ENCODE measurements around the gene MTA3.
A peak's percentile ranks its signal among the peaks of the same experiment; 100 is the strongest.

Gene MTA3

GRCh38 chr2:42792583-42793333 lies 224.3 kb downstream of the MTA3 start, which contains the start of gene HAAO:
Gene HAAO (minus strand): TSS chr2:42792583. CDS start chr2:42792536, 47 bp downstream.
- Mint-ChIP-seq H3K4me3 (peak within 1 kb of the TSS; percentile 85), H3K9me3 (ENCODE audit: low read depth) (no peaks in the 10 kb centered on the region), H3K4me1 (ENCODE audit: low read depth) (peaks cover 24% of the 10 kb centered on the region), H3K27ac (no peak within 1 kb of the TSS), H3K36me3 (peaks cover 8% of the 10 kb centered on the region), H3K27me3 (peaks cover 21% of the 10 kb centered on the region)

- Mint-ChIP-seq H3K27ac (peak overlapping the region; percentile 72), H3K4me3 (peak overlapping the region; percentile 85), H3K36me3 (peaks cover 8% of the 10 kb centered on the region), H3K4me1 (ENCODE audit: low read depth) (peaks cover 23% of the 10 kb centered on the region), H3K9me3 (ENCODE audit: low read depth) (no peaks in the 10 kb centered on the region), H3K27me3 (peaks cover 21% of the 10 kb centered on the region)
Measured at GRCh38 chr2:42793334-42794270, 225.2 kb downstream of the MTA3 start.

- Mint-ChIP-seq H3K4me3 (peak overlapping the region; percentile 85), H3K9me3 (ENCODE audit: low read depth) (no peaks in the 10 kb centered on the region), H3K27me3 (peaks cover 21% of the 10 kb centered on the region), H3K4me1 (ENCODE audit: low read depth) (peaks cover 23% of the 10 kb centered on the region), H3K36me3 (peaks cover 8% of the 10 kb centered on the region), H3K27ac (no peak overlapping the region)
Measured at GRCh38 chr2:42794271-42795046, 226.0 kb downstream of the MTA3 start.

GRCh38 chr2:42795275-42795674 lies 226.8 kb downstream of the MTA3 start:
- Mint-ChIP-seq H3K4me3 (no peak overlapping the region), H3K9me3 (ENCODE audit: low read depth) (no peaks in the 10 kb centered on the region), H3K36me3 (peaks cover 8% of the 10 kb centered on the region), H3K27me3 (peaks cover 15% of the 10 kb centered on the region), H3K4me1 (ENCODE audit: low read depth) (peaks cover 24% of the 10 kb centered on the region), H3K27ac (no peak overlapping the region)

GRCh38 chr2:42795841-42796301 lies 227.4 kb downstream of the MTA3 start:
- no peaks in the 10 kb centered on the region for H3K9me3 Mint-ChIP-seq (ENCODE audit: low read depth)
- H3K36me3 Mint-ChIP-seq = peaks cover 8% of the 10 kb centered on the region
- peaks cover 13% of the 10 kb centered on the region for H3K27me3 Mint-ChIP-seq
- H3K4me1 Mint-ChIP-seq (ENCODE audit: low read depth) = peaks cover 30% of the 10 kb centered on the region
- no peak overlapping the region for H3K4me3 Mint-ChIP-seq
- H3K27ac Mint-ChIP-seq = no peak overlapping the region

GRCh38 chr2:42796427-42797248 lies 228.2 kb downstream of the MTA3 start:
- no peak overlapping the region for H3K27ac Mint-ChIP-seq
- no peak overlapping the region for H3K4me3 Mint-ChIP-seq
- H3K9me3 Mint-ChIP-seq (ENCODE audit: low read depth) = no peaks in the 10 kb centered on the region
- H3K27me3 Mint-ChIP-seq = peaks cover 6% of the 10 kb centered on the region
- peaks cover 2% of the 10 kb centered on the region for H3K36me3 Mint-ChIP-seq
- H3K4me1 Mint-ChIP-seq (ENCODE audit: low read depth) = peaks cover 34% of the 10 kb centered on the region

- Mint-ChIP-seq H3K27me3 (peaks cover 3% of the 10 kb centered on the region), H3K9me3 (ENCODE audit: low read depth) (no peaks in the 10 kb centered on the region), H3K4me1 (ENCODE audit: low read depth) (peaks cover 29% of the 10 kb centered on the region), H3K4me3 (no peak overlapping the region), H3K36me3 (no peaks in the 10 kb centered on the region), H3K27ac (no peak overlapping the region)
Measured at GRCh38 chr2:42797281-42797680, 228.8 kb downstream of the MTA3 start.

- H3K4me1 Mint-ChIP-seq (ENCODE audit: low read depth) = peaks cover 14% of the 10 kb centered on the region
- H3K27ac Mint-ChIP-seq = no peak overlapping the region
- no peaks in the 10 kb centered on the region for H3K36me3 Mint-ChIP-seq
- H3K4me3 Mint-ChIP-seq = no peak overlapping the region
- H3K9me3 Mint-ChIP-seq (ENCODE audit: low read depth) = no peaks in the 10 kb centered on the region
- H3K27me3 Mint-ChIP-seq = no peaks in the 10 kb centered on the region
Measured at GRCh38 chr2:42799881-42800280, 231.4 kb downstream of the MTA3 start.

GRCh38 chr2:42800461-42800962 lies 232.1 kb downstream of the MTA3 start:
- no peak overlapping the region for H3K4me3 Mint-ChIP-seq

GRCh38 chr2:42800981-42801380 lies 232.5 kb downstream of the MTA3 start:
- Mint-ChIP-seq H3K4me3 (no peak overlapping the region), H3K9me3 (ENCODE audit: low read depth) (no peaks in the 10 kb centered on the region), H3K4me1 (ENCODE audit: low read depth) (peaks cover 14% of the 10 kb centered on the region), H3K27ac (no peak overlapping the region), H3K36me3 (no peaks in the 10 kb centered on the region), H3K27me3 (no peaks in the 10 kb centered on the region)

More at GRCh38 chr2:42800461-42800962, 232.1 kb downstream of the MTA3 start:
- Mint-ChIP-seq H3K9me3 (ENCODE audit: low read depth) (no peaks in the 10 kb centered on the region), H3K4me1 (ENCODE audit: low read depth) (peaks cover 14% of the 10 kb centered on the region), H3K27me3 (no peaks in the 10 kb centered on the region), H3K36me3 (no peaks in the 10 kb centered on the region), H3K27ac (no peak overlapping the region)

- no peak overlapping the region for H3K27ac Mint-ChIP-seq
- H3K27me3 Mint-ChIP-seq = no peaks in the 10 kb centered on the region
- H3K4me3 Mint-ChIP-seq = no peak overlapping the region
- peaks cover 14% of the 10 kb centered on the region for H3K4me1 Mint-ChIP-seq (ENCODE audit: low read depth)
- H3K36me3 Mint-ChIP-seq = no peaks in the 10 kb centered on the region
- no peaks in the 10 kb centered on the region for H3K9me3 Mint-ChIP-seq (ENCODE audit: low read depth)
Measured at GRCh38 chr2:42801381-42801780, 232.9 kb downstream of the MTA3 start.

GRCh38 chr2:42802150-42802549 lies 233.7 kb downstream of the MTA3 start:
- Mint-ChIP-seq H3K27me3 (no peaks in the 10 kb centered on the region), H3K9me3 (ENCODE audit: low read depth) (no peaks in the 10 kb centered on the region), H3K4me3 (no peak overlapping the region), H3K27ac (no peak overlapping the region), H3K36me3 (no peaks in the 10 kb centered on the region), H3K4me1 (ENCODE audit: low read depth) (peaks cover 14% of the 10 kb centered on the region)

GRCh38 chr2:42804338-42804737 lies 235.9 kb downstream of the MTA3 start:
- no peaks in the 10 kb centered on the region for H3K36me3 Mint-ChIP-seq
- H3K27ac Mint-ChIP-seq = no peak overlapping the region
- H3K4me1 Mint-ChIP-seq (ENCODE audit: low read depth) = peaks cover 20% of the 10 kb centered on the region
- H3K4me3 Mint-ChIP-seq = no peak overlapping the region
- no peaks in the 10 kb centered on the region for H3K9me3 Mint-ChIP-seq (ENCODE audit: low read depth)
- no peaks in the 10 kb centered on the region for H3K27me3 Mint-ChIP-seq

- H3K4me1 Mint-ChIP-seq (ENCODE audit: low read depth) = peaks cover 21% of the 10 kb centered on the region
- H3K36me3 Mint-ChIP-seq = no peaks in the 10 kb centered on the region
- H3K4me3 Mint-ChIP-seq = no peak overlapping the region
- H3K9me3 Mint-ChIP-seq (ENCODE audit: low read depth) = no peaks in the 10 kb centered on the region
- no peak overlapping the region for H3K27ac Mint-ChIP-seq
- no peaks in the 10 kb centered on the region for H3K27me3 Mint-ChIP-seq
Measured at GRCh38 chr2:42804891-42805290, 236.5 kb downstream of the MTA3 start.

All from activated naive CD8-positive, alpha-beta T cell (primary cell).